HG03175 (cell line): Measurements from ENCODE around the gene ZAR1L.

Experiments
- ATAC-seq: cut with Tn5 transposase; IDR thresholded peaks from one replicate; pipeline ENCODE4 v1.9.1; 2021; ENCODE audit warnings: mild to moderate bottlenecking, moderate library complexity; ENCODE audit not compliant: unreplicated experiment

Gene ZAR1L

DNA sequence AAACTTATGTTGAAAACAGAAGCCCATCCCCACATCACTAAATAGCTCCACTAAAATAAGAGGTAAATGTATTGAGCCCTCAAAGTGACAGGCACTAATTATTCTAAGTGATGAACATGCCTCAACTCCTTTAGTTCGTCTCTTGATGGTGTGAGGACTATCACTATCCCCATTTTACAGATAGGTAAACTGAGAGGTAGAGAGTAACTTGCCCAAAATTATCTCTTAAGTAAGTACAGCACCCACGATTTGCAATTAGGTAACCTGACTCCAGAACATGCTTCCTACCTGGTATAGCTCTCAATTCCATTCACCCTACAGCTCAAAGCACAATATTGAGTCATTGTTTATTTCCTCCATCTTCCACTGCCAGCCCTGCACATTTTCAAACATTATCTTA, 12.7 kb downstream of the ZAR1L start:
- ATAC-seq: no peak

DNA sequence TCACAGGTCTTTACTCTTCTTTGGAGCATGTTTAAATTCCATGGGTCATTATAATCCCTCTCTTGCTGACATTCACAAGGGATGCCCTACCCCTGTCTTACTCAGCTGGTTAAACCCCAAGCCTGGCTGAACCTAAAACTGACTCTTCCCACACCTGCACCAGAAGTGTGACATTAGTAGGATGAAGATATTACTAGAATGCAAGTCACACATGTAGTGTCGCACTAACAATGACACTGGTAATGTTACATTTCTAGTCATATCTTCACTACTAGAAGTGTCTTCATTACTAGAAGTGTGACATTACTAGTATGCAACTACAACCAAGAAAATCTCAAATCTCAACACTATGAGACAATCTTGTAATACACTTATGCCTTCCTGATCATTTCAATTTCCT, 14.2 kb downstream of the ZAR1L start:
- ATAC-seq: no peak

DNA sequence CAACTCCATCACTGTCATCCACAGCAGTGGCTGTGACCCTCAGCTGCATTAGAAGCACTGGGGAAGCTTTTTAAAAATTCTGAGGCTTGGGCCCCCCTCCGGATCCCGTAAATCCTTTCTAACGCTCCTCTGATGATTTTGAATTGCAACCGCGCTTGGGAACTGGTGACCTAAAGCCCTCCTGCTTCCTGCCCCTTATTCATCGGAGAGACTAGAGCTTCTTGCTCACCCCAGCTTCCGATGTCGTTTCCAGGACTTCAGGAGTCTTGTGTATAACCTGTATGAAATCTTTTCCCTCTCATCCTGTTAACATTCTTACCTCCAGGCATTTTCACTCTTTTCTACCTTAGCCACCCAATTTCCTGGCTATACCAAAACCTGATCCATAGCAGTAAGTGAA, 14.8 kb downstream of the ZAR1L start:
- ATAC-seq: no peak

DNA sequence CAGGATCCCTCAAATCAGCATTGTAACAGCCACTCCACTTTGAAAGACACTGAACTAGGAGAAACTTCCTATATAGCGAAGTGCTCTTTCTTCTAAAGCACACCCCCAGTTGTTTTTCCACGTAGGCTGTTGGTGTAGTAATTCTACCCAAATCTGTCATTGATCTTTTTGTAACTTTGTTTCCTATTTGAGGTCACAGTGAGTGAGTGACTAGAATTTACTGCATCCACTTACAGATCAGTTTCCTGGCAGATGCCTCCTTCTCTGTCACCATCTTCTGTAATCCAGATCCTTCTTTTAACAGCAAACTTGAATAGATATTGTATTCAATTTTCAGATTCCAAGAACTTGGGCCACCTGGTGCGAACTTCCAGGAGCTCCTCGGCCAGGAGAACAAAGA, 15.3 kb downstream of the ZAR1L start:
- no peak for ATAC-seq

DNA sequence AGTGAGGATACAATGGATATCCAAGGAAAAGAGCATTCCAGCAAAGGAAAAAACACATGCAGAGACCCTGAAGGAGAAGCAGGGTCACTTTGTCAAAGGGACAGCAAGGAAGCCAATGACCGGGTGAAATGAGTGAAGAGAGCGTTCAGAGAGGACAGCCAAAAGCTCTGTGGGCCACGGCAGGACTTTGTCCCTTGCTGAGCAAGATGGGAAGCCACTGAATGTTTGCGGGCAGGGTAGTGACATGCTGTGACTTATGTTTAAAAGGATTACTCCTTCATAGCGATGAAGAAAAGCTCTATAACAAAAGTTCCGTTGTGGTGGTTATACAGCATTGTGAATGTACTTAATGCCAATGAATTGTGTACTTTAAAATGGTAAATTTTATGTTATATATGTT, 16.5 kb downstream of the ZAR1L start:
- ATAC-seq: no peak

DNA sequence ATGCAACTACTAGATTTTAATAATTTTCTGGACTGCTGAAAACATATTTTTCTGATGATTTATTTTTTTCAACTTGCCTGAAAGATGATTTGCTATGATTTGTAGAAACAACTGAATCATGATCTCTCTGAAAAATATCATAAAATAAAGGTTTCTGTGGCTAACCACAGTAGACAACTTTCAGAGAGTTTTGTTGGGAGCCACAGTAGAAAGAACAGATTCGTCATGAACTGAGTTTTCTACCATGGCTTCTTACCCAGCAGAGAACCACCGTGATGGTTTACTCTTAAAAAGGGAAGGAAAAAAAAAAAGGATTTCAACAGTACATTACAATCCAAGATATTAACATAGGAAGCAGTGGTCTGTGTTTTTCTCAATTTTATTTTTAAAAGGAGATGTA, 18.0 kb downstream of the ZAR1L start:
- no peak for ATAC-seq

DNA sequence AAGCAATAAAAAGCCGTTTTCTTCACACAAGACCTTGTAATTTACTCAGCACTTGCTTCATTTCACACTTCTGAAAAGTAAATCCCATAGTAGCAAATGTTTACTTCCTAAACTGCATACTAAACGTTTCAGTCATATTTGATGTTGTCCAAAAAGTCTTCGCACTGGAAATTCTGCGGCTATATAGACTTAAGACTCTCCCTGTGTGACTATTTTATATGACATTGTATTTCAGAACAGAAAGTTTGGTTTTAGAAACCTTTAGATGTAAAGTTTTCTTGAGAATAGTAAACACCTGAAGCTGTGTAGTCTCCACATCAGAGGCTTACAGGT, 29.6 kb downstream of the ZAR1L start:
- no peak for ATAC-seq

DNA sequence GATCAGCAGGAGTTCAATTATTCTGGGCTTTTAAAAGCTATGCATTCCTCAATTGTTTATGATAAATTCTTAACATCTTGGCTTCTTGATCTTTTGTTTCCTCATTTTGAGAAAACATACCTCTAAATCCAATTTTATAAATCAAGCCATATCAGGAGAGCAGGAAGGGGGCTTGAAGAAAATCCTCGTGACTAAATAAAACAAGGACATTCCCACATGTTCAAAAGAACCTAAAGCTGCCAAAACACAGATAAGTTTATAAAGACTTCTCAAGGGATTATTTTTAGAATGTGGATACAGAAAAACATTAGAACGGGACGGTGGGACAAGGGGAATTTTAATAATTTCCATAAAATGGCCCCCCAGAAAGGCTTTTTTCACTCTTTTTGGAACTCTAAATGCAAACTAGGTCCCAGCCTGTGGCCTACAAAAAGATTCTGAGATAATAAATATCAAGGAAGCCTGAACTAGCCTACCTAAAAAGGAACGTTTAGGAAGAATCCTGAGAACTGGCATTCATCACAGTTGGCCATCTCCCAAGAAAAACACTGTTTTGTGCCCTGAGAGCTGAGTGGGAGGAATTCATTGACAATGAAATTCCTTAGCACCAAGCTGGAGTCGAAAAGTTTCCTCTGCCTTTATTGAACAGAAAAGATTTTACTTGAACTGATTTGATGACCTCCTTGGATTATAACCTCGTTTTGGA, 30.1 kb downstream of the ZAR1L start:
- no peak for ATAC-seq

DNA sequence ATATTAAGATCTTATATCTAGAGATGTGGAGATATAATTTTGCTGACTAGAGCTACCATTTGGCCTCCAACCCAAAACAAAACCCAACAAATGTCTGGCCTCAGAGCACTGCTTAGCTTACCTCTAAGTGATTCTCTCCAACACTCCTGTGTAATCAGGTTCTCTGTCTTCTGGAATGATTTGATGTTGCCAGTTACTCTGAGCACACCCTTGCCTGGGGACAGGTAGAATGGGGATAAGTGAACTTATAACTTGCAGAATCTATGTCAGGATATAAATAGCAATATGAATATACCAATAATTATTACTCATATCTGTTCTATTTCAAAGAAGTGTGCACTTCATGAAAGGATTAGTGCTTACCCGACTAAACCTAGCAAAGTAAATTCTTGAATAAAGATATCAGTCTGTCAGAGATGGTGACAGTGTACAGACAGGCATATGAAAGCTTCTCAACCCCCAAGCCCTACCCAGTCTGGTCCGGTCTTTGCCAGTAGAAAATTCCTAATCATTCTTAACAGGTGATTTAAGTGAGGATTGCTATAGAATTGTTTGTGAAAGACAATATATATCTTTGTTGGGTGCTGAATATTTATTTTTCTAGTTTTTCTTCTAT, 33.0 kb downstream of the ZAR1L start:
- ATAC-seq: no peak

DNA sequence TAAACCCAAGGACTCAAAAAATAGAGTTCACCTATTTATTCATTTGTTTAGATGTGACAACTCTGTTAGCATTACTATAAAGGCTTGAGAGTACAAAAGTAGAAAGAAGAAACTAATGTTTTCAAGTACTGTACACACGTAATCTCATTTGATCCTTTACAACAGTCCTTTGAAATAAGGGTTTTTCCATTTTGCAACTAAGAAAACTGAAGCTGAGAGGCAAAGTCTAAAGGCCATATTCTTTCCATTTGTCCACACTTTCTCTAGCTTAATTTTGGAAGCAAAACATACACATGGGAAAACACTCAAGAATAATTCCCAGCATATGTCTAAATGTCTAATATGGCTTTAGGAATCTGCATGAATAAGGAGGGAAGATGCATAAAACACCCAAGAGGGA, 34.1 kb downstream of the ZAR1L start:
- ATAC-seq: no peak

DNA sequence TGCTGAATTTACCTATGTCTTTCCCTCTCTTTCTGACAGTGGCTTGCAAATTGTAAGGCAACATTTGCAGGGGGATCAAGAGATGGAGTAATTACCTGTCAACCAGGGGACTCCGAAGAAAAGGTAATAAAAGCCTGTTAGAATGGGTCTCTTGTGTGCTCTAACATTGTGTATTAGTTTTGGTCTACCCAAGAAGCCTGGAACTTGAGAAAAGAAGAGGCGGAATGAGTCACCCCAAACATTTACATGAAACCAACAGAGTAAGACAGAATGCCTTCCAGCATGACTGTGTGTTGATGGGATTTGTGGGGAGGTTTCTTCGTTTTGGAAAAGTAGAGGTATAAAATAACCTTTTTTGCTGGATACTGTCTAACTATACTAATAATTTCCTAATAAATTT, 36.7 kb downstream of the ZAR1L start:
- no peak for ATAC-seq

DNA sequence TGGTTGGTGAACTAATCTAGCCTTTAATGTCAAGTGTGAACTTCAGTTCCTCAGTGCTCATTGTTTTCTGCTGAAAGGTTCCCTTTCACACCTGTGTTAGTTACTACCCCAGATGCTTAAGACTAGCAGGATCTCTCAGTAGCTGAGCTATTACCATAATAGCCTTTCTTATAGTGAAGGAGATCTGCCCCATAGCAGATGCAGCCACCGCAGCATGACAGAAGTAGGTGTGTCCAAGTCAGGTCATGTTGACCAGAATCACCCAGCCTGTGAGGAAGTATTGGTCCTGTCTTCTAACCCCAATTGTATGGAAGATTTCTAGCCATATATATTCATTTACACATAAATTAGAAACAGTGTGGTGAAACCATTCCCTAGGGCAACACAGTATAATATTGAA, 37.3 kb downstream of the ZAR1L start:
- ATAC-seq: no peak

DNA sequence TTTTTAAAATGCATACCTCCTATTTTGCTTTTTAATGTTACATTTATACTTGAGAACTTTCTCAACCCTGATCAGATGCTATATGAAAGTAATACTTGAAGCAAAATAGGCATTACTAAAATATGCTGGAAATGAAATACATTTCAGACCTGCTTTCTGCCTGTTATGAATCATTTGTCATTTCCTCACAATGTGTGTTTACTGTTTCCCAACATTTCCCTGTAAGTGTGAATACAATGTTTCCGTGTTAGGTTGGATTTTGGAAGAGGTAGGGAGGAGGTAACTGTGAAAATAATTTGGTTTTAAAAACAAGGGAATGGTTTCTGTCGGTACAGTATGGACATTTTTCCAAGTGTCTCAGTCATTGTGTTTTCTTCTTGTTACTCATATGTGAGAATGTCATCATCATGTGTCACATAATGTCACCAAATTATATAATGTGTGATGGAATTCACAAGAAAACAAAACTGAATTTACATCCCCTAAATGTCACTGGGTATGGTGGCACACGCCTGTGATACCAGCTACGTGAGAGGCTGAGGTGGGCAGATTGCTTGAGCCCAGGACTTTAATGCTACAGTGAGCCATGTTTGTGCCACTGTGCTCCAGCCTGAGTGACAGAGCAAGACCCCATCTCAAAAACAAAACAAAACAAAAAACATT, 43.0 kb downstream of the ZAR1L start:
- ATAC-seq: no peak

DNA sequence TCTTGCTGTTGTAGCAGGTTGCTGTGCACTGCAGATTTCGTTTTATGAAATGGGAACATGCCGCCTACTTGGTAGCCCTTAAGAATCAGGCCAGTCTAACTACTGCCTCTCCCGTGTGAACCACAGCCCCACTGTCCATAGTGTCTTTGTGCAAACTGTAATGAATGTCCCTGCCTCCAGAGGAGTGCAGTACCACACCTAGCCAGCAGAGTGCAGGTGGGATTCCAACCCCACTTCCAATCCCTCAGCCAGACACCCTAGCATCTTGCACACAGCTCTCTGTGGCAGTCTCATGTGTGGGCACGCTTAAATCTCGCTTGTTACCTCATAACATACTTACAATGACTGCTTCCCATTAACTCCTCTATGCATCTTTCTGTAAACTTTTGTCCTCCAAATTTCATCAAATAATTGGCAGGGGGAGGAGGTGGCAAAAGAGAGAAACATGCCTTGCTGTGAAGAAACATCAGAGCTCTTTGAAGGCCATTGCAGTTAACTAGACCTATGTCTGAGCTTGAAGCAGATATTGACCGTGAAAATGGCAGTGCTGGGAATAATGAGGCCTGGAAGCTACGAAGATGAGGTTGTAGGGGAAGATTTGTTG, 47.2 kb downstream of the ZAR1L start:
- peak; percentile 93 for ATAC-seq

DNA sequence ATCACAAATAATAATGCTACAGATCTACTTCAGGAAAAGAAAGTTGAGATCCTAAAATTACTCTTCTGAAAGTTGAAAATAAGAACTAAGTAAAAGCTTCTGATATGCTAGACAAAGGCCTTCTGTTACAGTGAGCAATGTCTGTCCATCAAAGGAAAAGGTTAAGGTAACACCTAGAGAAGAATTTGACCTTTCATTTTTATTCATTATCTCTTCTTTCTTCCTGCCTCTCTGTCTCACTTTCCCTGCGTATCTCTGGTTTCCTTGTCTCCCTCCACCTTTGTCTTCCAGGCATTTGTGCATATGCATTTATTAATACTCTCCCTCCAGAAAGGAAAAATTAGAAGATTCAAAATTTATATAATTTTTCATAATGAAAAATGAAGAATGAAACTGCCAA, 49.0 kb downstream of the ZAR1L start:
- no peak for ATAC-seq

DNA sequence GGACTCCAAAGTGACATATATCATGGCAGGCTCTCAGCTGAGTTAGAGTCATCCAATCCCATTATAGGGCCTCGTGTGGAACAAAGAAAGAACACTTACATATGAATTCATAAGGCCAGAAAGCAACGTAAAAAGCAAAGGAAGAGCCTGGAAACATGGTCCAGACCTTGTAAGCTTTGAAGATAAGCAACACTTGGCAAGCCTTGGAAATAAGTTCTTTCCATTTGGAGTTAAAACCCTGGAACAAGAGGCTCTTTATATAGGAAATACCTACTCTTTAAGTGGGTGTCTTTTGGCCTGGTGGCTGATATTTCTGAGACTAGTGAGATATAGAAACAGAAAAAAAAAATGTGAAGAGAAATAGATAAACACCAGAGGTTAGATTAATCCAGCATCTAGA, 49.4 kb downstream of the ZAR1L start:
- no peak for ATAC-seq

DNA sequence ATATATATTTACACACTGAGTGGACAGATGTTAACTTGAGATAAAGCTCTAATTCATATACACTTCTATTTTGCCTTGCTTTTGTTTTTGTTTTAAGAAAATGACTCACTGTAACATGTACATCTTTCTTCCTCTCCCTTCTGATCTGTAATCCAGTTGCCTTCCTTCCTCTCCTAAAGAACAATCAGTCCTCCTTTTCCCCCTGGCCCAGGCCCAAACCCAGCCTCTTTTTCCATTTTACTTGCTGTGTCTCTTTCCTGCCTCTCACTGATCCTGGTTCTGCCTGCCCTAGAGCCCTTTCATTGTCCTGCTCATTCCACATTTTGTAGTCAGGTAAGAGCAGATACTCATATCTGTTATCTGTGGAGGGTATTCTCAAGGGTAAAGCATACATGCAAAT, 50.8 kb downstream of the ZAR1L start:
- no peak for ATAC-seq

DNA sequence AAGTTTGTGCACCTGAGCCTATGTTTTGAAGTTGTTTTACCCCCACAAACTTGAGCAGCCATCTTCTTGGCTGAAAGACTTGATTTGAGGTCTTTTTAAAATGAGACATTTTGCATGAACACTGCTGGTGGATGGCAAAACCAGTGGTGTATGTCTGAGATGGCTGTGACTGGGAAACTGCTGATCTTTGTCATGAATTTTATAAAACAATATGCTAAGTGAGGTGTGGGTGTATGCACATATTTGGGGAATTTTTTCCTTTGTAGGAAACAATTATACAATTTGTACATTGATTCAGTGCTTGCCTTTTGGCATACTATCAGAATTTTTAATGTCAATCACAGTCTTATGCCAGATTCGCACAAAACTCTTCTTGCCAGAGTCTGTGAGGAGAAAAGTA, 52.5 kb downstream of the ZAR1L start:
- no peak for ATAC-seq

DNA sequence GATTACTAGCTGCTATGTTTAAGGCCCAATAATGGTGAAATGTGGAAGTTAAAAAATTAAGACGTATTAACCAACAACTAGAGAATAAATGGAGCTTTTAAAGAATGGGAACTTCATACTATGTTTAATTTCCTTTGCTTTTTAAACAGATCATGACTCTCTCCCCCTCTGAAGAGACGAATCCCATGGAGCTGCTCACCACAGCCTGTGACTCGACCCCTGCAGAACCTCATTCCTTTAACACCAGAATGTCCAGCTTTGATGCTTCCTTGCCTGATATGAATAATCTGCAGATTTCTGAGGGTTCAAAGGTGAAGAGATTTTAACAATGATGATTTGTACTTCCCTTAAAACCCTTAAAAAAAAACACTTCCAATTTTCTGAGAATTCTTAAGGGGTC, 53.0 kb downstream of the ZAR1L start:
- no peak for ATAC-seq

DNA sequence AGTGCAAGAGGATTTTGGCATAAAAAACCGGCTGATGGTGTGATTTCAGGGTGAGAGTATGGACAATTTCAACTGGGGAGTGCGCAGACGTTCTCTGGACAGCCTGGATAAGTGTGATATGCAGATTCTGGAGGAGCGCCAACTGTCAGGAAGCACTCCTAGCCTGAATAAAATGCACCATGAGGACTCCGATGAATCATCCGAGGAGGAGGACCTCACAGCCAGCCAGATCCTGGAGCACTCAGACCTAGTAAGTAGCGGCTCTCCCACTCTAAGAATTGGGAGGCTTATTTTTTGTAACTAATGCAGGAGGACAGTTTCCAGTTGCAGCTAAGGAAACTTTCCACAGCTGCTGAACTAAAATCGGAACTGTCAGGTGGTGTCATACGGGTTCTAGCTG, 53.6 kb downstream of the ZAR1L start:
- ATAC-seq: no peak

DNA sequence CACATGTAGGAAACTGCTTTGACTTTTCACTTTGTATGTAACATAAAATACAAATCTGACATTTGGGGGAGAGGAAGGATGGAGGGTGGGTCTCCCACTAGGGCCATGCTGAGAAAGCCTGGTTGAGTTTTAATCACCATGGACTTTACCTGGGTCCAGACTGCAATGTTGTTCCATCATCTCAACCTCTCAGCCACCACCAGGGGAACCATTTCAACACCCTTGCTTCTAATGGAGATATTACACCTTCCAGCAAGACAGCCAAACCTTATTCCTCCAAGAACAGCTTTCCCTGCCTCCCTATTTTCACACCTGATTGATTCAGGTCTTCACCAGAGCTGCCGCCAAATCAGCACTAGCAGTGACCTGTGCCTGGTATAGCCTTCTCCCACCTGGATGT, 56.0 kb downstream of the ZAR1L start:
- no peak for ATAC-seq

DNA sequence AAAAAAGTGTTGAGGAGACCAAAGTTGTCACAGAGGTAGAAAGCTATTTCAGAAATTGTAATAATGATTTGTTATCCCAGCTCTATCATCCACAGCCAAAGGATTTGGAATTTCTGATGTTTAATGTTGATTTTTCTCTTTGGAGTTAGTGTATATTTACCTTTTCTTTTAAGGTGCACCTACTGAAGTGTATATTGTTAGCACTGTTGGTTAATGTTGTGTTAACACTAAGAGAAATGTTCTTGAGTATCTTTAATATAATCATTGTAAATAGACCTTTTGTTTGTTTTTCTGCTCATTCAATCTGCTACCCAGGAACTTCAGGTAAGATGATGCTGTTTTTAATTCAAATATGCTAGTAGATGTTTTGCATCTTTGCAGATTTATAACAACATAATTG, 57.5 kb downstream of the ZAR1L start:
- no peak for ATAC-seq
